GM18498 (cell line): ENCODE data around the gene CORO2A.
A peak's percentile ranks its signal among the peaks of the same experiment; 100 is the strongest.
"Not testable (repeated sequence)": the region's sequence is repeated elsewhere in the genome, so short reads cannot be mapped to it uniquely, and the experiment has no call there.

Source experiments
- ATAC-seq: cut with Tn5 transposase; IDR thresholded peaks from one replicate; pipeline ENCODE4 v1.9.1; 2021; ENCODE audit warnings: mild to moderate bottlenecking, moderate library complexity; ENCODE audit not compliant: unreplicated experiment

Gene CORO2A

GRCh38 chr9:98121058-98121457, 71.4 kb downstream of the CORO2A start:
- ATAC-seq: no peak

- no peak for ATAC-seq
Measured at GRCh38 chr9:98120476-98120875, 72.0 kb downstream of the CORO2A start.

DNA sequence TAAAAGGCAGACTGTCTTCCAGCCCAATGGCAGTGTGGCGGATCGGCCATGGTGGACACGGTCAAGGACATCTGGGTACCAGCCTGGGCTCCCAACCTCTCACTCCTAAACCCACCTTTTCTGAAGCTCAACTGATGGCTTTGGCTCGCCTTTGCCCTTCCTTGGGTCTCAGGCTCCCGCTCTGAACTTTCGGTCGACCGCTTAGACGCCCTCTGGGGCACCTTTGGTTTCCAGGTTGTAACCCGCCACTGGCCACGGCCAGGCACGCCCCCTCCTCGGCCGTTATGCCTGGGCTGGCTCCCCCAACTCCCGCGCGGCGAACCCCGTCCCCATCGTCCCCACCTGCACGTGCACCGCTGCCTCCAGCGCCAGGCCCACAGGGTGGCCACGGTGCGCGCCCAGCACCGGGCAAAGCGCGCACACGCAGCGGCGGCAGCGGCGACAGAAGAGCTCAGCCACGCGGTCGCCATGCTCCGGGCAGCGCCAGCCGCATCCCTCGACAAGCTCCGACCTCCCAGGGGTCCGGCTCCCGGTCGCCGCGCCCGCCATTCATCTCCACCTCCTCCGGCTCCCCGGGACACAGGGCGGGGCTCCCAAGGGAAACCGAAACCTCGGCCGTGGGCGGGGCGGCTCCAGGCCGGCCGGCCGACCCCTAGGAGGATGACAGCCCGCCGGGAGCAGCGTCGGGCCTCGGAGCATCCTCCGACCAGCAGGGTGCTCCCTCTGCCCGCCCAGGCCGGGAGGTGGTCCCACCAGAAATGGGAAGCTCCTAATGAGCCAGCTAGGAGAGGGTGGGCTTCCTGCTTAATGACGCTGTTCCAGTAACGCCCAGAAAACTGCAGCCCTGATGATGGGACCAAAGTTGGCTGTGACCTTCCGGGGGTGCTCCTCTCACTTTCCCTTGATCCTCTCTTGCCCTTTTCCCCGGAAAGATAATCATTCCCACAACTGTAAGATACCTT, 73.5 kb downstream of the CORO2A start, which contains the start of gene TRIM14:
Gene TRIM14 (minus strand): TSS at position 583 of the 962 bp plus-strand sequence. CDS start 34 bp downstream, at position 549.
- peak; percentile 77 for ATAC-seq

GRCh38 chr9:98117984-98118639, 74.3 kb downstream of the CORO2A start:
- peak; percentile 28 for ATAC-seq

- not testable (repeated sequence) for ATAC-seq
Measured at GRCh38 chr9:98117097-98117496, 75.3 kb downstream of the CORO2A start.

GRCh38 chr9:98109052-98109451, 83.4 kb downstream of the CORO2A start:
- ATAC-seq: no peak

GRCh38 chr9:98108531-98109031, 83.9 kb downstream of the CORO2A start:
- peak; percentile 86 for ATAC-seq

DNA sequence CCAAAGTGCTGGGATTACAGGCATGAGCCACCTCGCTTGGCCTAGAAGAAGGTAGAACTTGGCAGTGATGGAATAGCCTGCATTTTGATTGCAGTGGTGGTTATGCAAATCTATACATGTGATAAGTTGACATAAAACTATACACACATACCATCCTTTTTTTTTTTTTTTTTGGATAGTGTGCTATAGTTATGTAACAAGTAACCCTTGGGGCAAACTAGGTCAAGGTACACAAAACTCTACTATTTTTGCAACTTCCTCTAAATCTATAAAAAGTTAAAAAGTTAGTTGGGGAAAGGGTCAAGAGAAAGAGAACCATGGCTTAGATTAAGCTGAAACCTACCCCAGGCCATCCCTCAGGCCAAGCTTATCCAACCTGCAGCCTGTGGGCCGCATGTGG, 84.5 kb downstream of the CORO2A start:
- peak; percentile 18 for ATAC-seq

- ATAC-seq: no peak
Measured at GRCh38 chr9:98105006-98105405, 87.4 kb downstream of the CORO2A start.

DNA sequence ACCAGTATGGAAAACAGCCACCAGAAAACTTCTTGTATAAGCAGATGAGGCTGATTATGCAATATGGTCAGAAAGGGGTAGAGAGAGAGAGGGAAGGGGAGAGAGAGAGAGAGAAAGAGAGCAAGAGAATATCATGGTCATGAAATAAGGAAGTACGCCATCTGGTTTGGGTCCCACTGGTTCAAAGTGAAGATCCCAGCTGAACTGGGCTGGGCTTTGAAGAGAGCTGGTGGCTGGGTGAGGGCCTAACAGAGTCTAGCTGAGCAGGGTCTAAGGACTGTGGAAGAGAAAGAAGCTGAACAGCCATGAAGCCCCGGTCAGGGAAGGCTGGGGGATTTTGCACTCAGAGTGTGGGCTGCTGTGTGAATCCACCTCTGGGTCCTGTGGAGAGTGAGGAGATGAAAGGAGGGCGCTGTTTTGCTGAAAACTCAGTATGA, 88.0 kb downstream of the CORO2A start:
- ATAC-seq: no peak

DNA sequence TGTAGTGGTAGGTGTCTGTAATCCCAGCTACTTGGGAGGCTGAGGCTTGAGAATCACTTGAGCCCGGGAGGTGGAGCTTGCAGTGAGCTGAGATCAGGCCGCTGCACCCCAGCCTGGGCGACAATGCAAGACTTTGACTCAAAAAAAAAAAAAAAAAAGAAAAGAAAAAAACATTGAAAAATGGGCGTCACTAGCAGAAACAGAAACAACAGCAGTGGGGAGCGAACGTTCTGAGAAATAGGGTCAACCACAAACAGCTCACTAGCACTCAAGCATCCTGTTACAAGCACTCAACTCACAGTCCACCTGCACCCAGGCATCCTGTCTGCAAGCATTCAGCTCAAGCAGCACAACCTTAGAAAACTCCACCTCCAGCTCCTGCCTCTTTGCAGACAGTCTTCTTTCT, 90.6 kb downstream of the CORO2A start:
- ATAC-seq: peak; percentile 99

DNA sequence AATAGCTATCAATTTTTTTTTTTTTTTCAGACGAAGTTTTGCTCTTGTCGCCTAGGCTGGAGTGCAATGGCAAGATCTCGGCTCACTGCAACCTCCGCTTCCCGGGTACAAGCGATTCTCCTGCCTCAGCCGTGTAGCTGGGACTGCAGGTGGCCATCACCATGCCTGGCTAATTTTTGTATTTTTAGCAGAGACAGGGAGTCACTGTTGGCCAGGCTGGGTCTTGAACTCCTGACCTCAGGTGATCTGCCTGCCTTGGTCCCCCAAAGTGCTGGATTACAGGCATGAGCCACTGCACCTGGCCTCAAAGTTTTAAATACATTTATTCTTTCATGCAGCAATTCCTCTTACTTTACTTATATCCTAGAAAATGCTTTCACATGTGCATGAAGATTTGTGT, 91.0 kb downstream of the CORO2A start:
- ATAC-seq: no peak

GRCh38 chr9:98100456-98100855, 92.0 kb downstream of the CORO2A start:
- no peak for ATAC-seq

- no peak for ATAC-seq
Measured at GRCh38 chr9:98099898-98100297, 92.5 kb downstream of the CORO2A start.

- no peak for ATAC-seq
Measured at GRCh38 chr9:98099346-98099745, 93.1 kb downstream of the CORO2A start.

DNA sequence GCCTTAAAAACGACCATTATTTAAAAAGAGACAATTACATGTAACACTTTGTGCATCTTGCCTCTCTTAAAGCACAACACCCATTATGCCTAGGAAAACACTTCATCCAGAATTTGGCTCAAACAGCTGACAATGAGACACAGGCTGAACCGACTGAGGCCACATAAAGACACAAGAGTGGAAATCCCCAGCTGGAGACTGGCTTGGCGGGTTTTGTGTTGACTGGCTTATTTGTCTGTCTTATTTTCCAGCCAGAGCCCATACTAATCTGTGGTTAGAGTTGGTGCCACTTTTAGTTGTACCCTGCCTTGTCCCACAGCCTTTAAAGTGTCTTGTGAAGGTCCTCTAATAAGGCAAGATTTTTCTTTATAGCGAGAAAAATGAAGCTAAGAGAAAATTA, 94.6 kb downstream of the CORO2A start:
- no peak for ATAC-seq

DNA sequence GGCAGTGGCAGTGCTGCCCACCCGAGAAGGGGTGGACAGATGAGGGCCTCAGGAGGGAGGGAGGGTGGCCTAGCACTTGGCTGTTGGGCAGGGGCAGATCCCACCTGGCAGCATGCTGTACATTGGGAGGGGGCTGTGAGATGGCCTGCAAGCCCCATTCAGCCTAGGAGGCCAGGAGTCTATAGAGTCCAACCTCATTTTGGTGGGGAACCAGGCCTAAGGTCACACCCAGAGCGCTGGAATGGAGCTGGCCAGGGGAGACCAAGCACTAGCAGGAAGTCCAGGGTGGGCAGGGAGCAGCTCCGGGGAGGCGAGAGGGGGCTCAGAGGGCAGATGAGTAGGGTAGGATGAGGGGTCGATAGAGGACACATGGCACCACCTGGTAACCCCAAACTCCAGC, 96.3 kb downstream of the CORO2A start:
- no peak for ATAC-seq

GRCh38 chr9:98095401-98095800, 97.0 kb downstream of the CORO2A start:
- no peak for ATAC-seq

- ATAC-seq: no peak
Measured at GRCh38 chr9:98094851-98095250, 97.6 kb downstream of the CORO2A start.

- no peak for ATAC-seq
Measured at GRCh38 chr9:98094316-98094715, 98.1 kb downstream of the CORO2A start.

DNA sequence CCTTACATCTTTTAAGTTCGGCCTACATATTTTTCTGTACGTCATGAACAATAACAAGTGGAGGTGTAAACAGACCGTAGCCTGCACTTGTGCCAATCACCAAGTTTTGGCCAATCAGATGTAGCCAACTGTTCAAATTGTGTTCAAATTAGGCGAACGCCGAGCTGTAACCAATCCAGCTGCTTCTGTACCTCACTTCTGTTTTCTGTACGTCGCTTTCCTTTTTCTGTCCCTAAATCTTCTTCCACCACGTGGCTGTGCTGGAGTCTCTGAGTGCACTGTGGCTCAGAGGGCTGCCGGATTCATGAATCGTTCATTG, 99.9 kb downstream of the CORO2A start:
- no peak for ATAC-seq
